AG04449 (cell line): ENCODE measurements around the gene SGK2.

Experiments used
- CTCF ChIA-PET: fragments of 350-600 bp; formaldehyde crosslinking; extraction: SDS; loops from one replicate; lab custom pipeline; 2021; ENCODE audit warnings: antibody characterized with exemption; lab: Yijun Ruan, JAX
- POLR2A ChIA-PET: fragments of 400-600, 350-600 bp; formaldehyde crosslinking; extraction: SDS; loops from one replicate; lab custom pipeline; 2020; ENCODE audit warnings: antibody characterized with exemption, inconsistent platforms; lab: Yijun Ruan, JAX
- DNase-seq: peaks from one replicate; pipeline ENCODE4 v3.0.0-alpha.2; 2010; ENCODE audit warnings: low read depth, low spot score
- H3K4me3 ChIP-seq: 2 replicates; pipeline ENCODE4 v1.5.1; 2011; ENCODE audit warnings: low read depth, mild to moderate bottlenecking, control low read depth, low read length
- TF ChIP-seq, protein P1 (sequence below): IDR thresholded peaks from one replicate; pipeline ENCODE4 v1.5.1; 2011; ENCODE audit warnings: mild to moderate bottlenecking, moderate library complexity, low read length, control low read depth, inconsistent platforms; ENCODE audit not compliant: insufficient read depth; ENCODE audit errors: missing control alignments

The SGK2 gene

GRCh38 chr20:43548273-43548880, 10.4 kb upstream of the SGK2 start:
- CTCF ChIA-PET = interaction anchor here (1.1 to 4.7 kb wide), 2 partner anchors 11 to 36 kb away, joined by 3 to 45 read pairs; no protein-coding TSS in a partner anchor
- POLR2A ChIA-PET = no interaction called here
- DNase-seq = no peak
- no peak overlapping the region for H3K4me3 ChIP-seq
- TF ChIP-seq, protein P1, sequence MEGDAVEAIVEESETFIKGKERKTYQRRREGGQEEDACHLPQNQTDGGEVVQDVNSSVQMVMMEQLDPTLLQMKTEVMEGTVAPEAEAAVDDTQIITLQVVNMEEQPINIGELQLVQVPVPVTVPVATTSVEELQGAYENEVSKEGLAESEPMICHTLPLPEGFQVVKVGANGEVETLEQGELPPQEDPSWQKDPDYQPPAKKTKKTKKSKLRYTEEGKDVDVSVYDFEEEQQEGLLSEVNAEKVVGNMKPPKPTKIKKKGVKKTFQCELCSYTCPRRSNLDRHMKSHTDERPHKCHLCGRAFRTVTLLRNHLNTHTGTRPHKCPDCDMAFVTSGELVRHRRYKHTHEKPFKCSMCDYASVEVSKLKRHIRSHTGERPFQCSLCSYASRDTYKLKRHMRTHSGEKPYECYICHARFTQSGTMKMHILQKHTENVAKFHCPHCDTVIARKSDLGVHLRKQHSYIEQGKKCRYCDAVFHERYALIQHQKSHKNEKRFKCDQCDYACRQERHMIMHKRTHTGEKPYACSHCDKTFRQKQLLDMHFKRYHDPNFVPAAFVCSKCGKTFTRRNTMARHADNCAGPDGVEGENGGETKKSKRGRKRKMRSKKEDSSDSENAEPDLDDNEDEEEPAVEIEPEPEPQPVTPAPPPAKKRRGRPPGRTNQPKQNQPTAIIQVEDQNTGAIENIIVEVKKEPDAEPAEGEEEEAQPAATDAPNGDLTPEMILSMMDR = no peak

- ChIA-PET POLR2A (no interaction called here), CTCF (interaction anchor here (0.6 to 4.7 kb wide), 3 partner anchors 12 to 79 kb away, joined by 3 to 45 read pairs (median 3); no protein-coding TSS in a partner anchor)
- DNase-seq = no peak
- H3K4me3 ChIP-seq = no peak overlapping the region
- TF ChIP-seq, protein P1 = no peak
Observed at GRCh38 chr20:43549416-43550065, 9.3 kb upstream of the SGK2 start.

- POLR2A ChIA-PET = no interaction called here
- H3K4me3 ChIP-seq = no peak overlapping the region
- TF ChIP-seq, protein P1 = no peak
- DNase-seq = no peak
- CTCF ChIA-PET = interaction anchor here (1.1 to 4.7 kb wide), 2 partner anchors 9 to 13 kb away, joined by 4 to 45 read pairs; no protein-coding TSS in a partner anchor
Observed at GRCh38 chr20:43550456-43550855, 8.4 kb upstream of the SGK2 start.

DNA sequence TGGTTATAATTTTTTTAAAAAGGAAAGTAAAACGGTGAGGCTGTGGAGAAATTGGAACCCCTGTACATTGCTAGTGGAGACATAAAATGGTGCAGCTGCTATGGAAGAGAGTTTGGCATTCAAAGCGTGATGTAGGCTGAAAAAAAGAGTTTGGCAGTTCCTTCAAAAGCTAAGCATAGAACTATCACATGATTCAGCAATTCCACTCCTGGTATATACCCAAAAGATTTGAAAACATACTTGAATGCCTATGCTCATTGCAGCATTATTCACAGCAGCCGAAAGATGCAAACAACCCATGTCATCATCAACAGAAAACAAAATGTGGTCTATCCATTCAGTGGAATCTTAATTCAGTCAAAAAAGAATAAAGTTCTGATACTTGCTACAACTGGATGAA, 4.5 kb upstream of the SGK2 start:
- no peak for DNase-seq
- POLR2A ChIA-PET = no interaction called here
- H3K4me3 ChIP-seq = no peak overlapping the region
- TF ChIP-seq, protein P1 = no peak
- CTCF ChIA-PET = interaction anchor here (1.4 kb wide), 1 partner anchor 17 kb away, joined by 4 read pairs; no protein-coding TSS in a partner anchor

GRCh38 chr20:43559147-43559987, 540 bp downstream of the SGK2 start:
- no peak overlapping the region for H3K4me3 ChIP-seq
- TF ChIP-seq, protein P1 = no peak
- no peak for DNase-seq
- POLR2A ChIA-PET = no interaction called here
- CTCF ChIA-PET = interaction anchor here (1.4 to 1.8 kb wide), 4 partner anchors 11 to 521 kb away, joined by 3 to 8 read pairs (median 5); no protein-coding TSS in a partner anchor
